Measurements from ENCODE around the gene HAO2.

HAO2 gene

DNA sequence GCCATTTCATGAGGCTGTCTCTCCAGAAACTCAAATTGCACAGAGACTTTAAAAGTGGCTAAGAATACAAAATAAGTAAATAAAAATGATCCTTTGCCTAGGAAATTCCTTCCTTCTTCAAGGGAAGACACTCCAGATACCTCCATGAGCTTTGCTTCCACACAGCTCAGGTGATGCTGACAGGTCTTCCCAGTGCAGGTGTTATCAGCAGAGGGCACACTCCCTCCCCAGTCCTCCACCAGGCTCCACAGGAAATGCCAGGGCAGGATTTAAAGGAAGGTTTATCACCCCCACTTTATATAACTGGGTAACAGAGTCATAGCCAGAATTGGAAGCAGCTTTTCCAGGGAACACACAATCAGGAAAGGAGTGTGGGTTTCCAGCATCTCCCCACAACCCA lies 52.1 kb downstream of the HAO2 start:
- Histone ChIP-seq H3K27me3 (ENCODE audit: control insufficient read depth in 3 of 3, insufficient read depth in 3 of 3, low read depth in 1 of 3, low read length in 3 of 3) (no peaks in the 10 kb centered on the region), H2BK15ac (ENCODE audit: low read length) (no peak overlapping the region), H4K8ac (ENCODE audit: low read depth, low read length) (no peak overlapping the region), H3K79me1 (ENCODE audit: low read depth, low read length) (no peaks in the 10 kb centered on the region), H3K18ac (ENCODE audit: low read length) (no peak overlapping the region), H3K4ac (ENCODE audit: low read length) (no peak overlapping the region), H3K9me3 (replicated peaks in 1 of 2; ENCODE audit: control insufficient read depth in 2 of 2, insufficient read depth in 1 of 2, low read depth in 1 of 2, low read length in 2 of 2) (no peaks in the 10 kb centered on the region), H3K23ac (ENCODE audit: low read depth, low read length, poor library complexity) (no peak overlapping the region), H2AFZ (ENCODE audit: low read length) (no peak overlapping the region), H3K4me2 (ENCODE audit: insufficient read depth, low read length, poor library complexity, severe bottlenecking) (no peak overlapping the region), H3K4me3 (ENCODE audit: low read length in 2 of 2) (no peak overlapping the region), H3K4me1 (ENCODE audit: control insufficient read depth in 2 of 2, insufficient read depth in 1 of 2, low read depth in 1 of 2, low read length in 2 of 2) (no peaks in the 10 kb centered on the region), H3K27ac (replicated peaks; ENCODE audit: low read length) (no peak overlapping the region), H3K14ac (ENCODE audit: low read length) (no peak overlapping the region), H3K9ac (ENCODE audit: low read depth, low read length, poor library complexity) (no peak overlapping the region), H4K91ac (ENCODE audit: low read depth, low read length, poor library complexity) (no peak overlapping the region), H2AK5ac (ENCODE audit: low read depth, low read length) (no peak overlapping the region), H2BK120ac (ENCODE audit: low read depth, low read length) (no peak overlapping the region), H2BK12ac (ENCODE audit: low read length) (no peak overlapping the region), H3K36me3 (replicated peaks in 1 of 2; ENCODE audit: control insufficient read depth in 2 of 2, insufficient read depth in 2 of 2, low read length in 2 of 2) (no peaks in the 10 kb centered on the region), H2BK5ac (ENCODE audit: low read length) (no peak overlapping the region)
- DNase-seq (ENCODE audit: low spot score) = no peak

DNA sequence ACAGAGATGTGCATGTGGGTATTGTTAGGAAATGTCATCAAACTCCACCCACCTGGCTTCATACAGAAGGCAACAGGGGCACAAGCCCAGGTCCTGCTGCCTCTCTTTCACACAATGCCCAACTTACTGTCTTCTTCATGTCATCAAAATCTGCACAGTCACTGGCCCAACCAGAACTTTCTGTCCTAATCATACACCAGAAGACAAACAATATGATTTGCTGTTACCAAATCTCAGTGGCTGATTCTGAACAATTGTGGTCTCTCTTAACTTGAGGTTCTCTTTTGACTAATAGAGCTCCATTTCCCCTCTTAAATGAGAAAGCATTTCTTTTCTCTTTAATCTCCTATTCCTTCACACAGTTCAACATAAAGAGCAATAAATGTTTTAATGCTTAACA lies 54.0 kb downstream of the HAO2 start:
- H4K91ac ChIP-seq (ENCODE audit: low read depth, low read length, poor library complexity) = no peak overlapping the region
- no peak overlapping the region for H3K4me2 ChIP-seq (ENCODE audit: insufficient read depth, low read length, poor library complexity, severe bottlenecking)
- H2BK12ac ChIP-seq (ENCODE audit: low read length) = no peak overlapping the region
- H3K4me3 ChIP-seq (ENCODE audit: low read length in 2 of 2) = no peak overlapping the region
- no peak overlapping the region for H2BK120ac ChIP-seq (ENCODE audit: low read depth, low read length)
- no peaks in the 10 kb centered on the region for H3K36me3 ChIP-seq (replicated peaks in 1 of 2; ENCODE audit: control insufficient read depth in 2 of 2, insufficient read depth in 2 of 2, low read length in 2 of 2)
- no peak overlapping the region for H2AK5ac ChIP-seq (ENCODE audit: low read depth, low read length)
- no peak overlapping the region for H3K18ac ChIP-seq (ENCODE audit: low read length)
- peaks cover 0 to 5% (median 0%) of the 10 kb centered on the region in 3 experiments for H3K27me3 ChIP-seq (ENCODE audit: control insufficient read depth in 3 of 3, insufficient read depth in 3 of 3, low read depth in 1 of 3, low read length in 3 of 3)
- no peak overlapping the region for H2BK15ac ChIP-seq (ENCODE audit: low read length)
- H4K8ac ChIP-seq (ENCODE audit: low read depth, low read length) = no peak overlapping the region
- no peak overlapping the region for H3K27ac ChIP-seq (replicated peaks; ENCODE audit: low read length)
- no peak overlapping the region for H3K14ac ChIP-seq (ENCODE audit: low read length)
- no peak for DNase-seq (ENCODE audit: low spot score)
- no peak overlapping the region for H2AFZ ChIP-seq (ENCODE audit: low read length)
- H3K9ac ChIP-seq (ENCODE audit: low read depth, low read length, poor library complexity) = no peak overlapping the region
- no peaks in the 10 kb centered on the region for H3K9me3 ChIP-seq (replicated peaks in 1 of 2; ENCODE audit: control insufficient read depth in 2 of 2, insufficient read depth in 1 of 2, low read depth in 1 of 2, low read length in 2 of 2)
- H3K4ac ChIP-seq (ENCODE audit: low read length) = no peak overlapping the region
- H3K4me1 ChIP-seq (ENCODE audit: control insufficient read depth in 2 of 2, insufficient read depth in 1 of 2, low read depth in 1 of 2, low read length in 2 of 2) = no peaks in the 10 kb centered on the region
- no peak overlapping the region for H2BK5ac ChIP-seq (ENCODE audit: low read length)
- H3K23ac ChIP-seq (ENCODE audit: low read depth, low read length, poor library complexity) = no peak overlapping the region
- no peaks in the 10 kb centered on the region for H3K79me1 ChIP-seq (ENCODE audit: low read depth, low read length)

DNA sequence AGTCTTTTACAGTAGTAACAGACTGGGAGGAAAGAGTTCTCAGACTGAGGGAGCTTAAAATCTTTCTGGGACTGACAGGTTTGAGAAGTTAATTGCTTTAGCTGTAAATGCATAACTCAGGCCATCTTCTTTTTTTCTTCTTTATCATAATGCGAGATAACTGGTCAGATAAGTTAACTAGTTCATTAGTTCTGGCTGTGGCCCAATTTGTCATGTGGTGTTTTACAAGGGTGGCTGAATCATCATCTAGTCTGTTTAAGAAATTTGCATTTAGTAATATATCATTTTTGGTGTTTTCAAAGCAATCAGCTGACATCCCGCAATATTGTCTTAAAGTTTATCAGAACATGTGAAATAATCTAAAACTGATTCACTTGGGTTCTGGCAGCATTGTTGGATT lies 60.4 kb downstream of the HAO2 start:
- H3K14ac ChIP-seq (ENCODE audit: low read length) = no peak overlapping the region
- H3K4ac ChIP-seq (ENCODE audit: low read length) = no peak overlapping the region
- no peak overlapping the region for H2BK15ac ChIP-seq (ENCODE audit: low read length)
- H3K9me3 ChIP-seq (replicated peaks in 1 of 2; ENCODE audit: control insufficient read depth in 2 of 2, insufficient read depth in 1 of 2, low read depth in 1 of 2, low read length in 2 of 2) = no peaks in the 10 kb centered on the region
- no peak overlapping the region for H2BK5ac ChIP-seq (ENCODE audit: low read length)
- no peak overlapping the region for H2AK5ac ChIP-seq (ENCODE audit: low read depth, low read length)
- WGBS, 2 donors (ENCODE audit: extremely low coverage in 2 of 2, insufficient read length in 2 of 2, insufficient replicate concordance in 1 of 2) = no CpG with 5 or more reads among the region's 2 CpGs
- H3K9ac ChIP-seq (ENCODE audit: low read depth, low read length, poor library complexity) = no peak overlapping the region
- H3K4me1 ChIP-seq (ENCODE audit: control insufficient read depth in 2 of 2, insufficient read depth in 1 of 2, low read depth in 1 of 2, low read length in 2 of 2) = no peaks in the 10 kb centered on the region
- no peak overlapping the region for H3K18ac ChIP-seq (ENCODE audit: low read length)
- no peak overlapping the region for H2BK12ac ChIP-seq (ENCODE audit: low read length)
- H3K36me3 ChIP-seq (replicated peaks in 1 of 2; ENCODE audit: control insufficient read depth in 2 of 2, insufficient read depth in 2 of 2, low read length in 2 of 2) = no peaks in the 10 kb centered on the region
- no peak overlapping the region for H3K4me2 ChIP-seq (ENCODE audit: insufficient read depth, low read length, poor library complexity, severe bottlenecking)
- H3K27me3 ChIP-seq (ENCODE audit: control insufficient read depth in 3 of 3, insufficient read depth in 3 of 3, low read depth in 1 of 3, low read length in 3 of 3) = peaks cover 0 to 16% (median 0%) of the 10 kb centered on the region in 3 experiments
- no peak overlapping the region for H2AFZ ChIP-seq (ENCODE audit: low read length)
- DNase-seq (ENCODE audit: low spot score) = no peak
- H3K4me3 ChIP-seq (ENCODE audit: low read length in 2 of 2) = no peak overlapping the region
- no peaks in the 10 kb centered on the region for H3K79me1 ChIP-seq (ENCODE audit: low read depth, low read length)
- H2BK120ac ChIP-seq (ENCODE audit: low read depth, low read length) = no peak overlapping the region
- H4K8ac ChIP-seq (ENCODE audit: low read depth, low read length) = no peak overlapping the region
- no peak overlapping the region for H3K23ac ChIP-seq (ENCODE audit: low read depth, low read length, poor library complexity)
- no peak overlapping the region for H3K27ac ChIP-seq (replicated peaks; ENCODE audit: low read length)
- H4K91ac ChIP-seq (ENCODE audit: low read depth, low read length, poor library complexity) = no peak overlapping the region

DNA sequence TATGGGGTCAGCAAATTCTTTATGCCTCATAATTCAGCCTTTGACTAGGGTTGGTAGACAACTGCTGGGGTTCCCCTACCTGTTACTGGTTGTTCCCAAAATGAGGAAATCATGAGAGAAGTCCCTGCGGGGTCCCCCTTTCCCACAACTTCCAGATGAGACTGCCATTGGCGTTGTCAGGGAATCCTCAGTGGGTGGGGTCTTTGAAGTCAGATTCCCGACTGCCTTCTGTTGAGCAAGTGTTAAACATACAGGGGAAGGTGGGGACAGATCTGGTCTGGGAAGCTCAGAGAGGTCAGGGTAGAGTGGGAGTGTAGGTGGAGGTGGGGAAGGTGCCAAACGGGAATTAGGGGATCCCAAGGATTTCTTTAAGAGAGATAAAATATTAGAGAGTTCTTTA lies 61.1 kb downstream of the HAO2 start:
- H3K36me3 ChIP-seq (replicated peaks in 1 of 2; ENCODE audit: control insufficient read depth in 2 of 2, insufficient read depth in 2 of 2, low read length in 2 of 2) = no peaks in the 10 kb centered on the region
- no peak overlapping the region for H3K18ac ChIP-seq (ENCODE audit: low read length)
- H3K4me2 ChIP-seq (ENCODE audit: insufficient read depth, low read length, poor library complexity, severe bottlenecking) = no peak overlapping the region
- no peak overlapping the region for H2BK15ac ChIP-seq (ENCODE audit: low read length)
- no peak overlapping the region for H2AK5ac ChIP-seq (ENCODE audit: low read depth, low read length)
- peaks cover 0 to 16% (median 0%) of the 10 kb centered on the region in 3 experiments for H3K27me3 ChIP-seq (ENCODE audit: control insufficient read depth in 3 of 3, insufficient read depth in 3 of 3, low read depth in 1 of 3, low read length in 3 of 3)
- no peak overlapping the region for H3K4me3 ChIP-seq (ENCODE audit: low read length in 2 of 2)
- no peak overlapping the region for H3K4ac ChIP-seq (ENCODE audit: low read length)
- no peak overlapping the region for H3K14ac ChIP-seq (ENCODE audit: low read length)
- H4K8ac ChIP-seq (ENCODE audit: low read depth, low read length) = no peak overlapping the region
- DNase-seq (ENCODE audit: low spot score) = no peak
- H3K9me3 ChIP-seq (replicated peaks in 1 of 2; ENCODE audit: control insufficient read depth in 2 of 2, insufficient read depth in 1 of 2, low read depth in 1 of 2, low read length in 2 of 2) = no peaks in the 10 kb centered on the region
- no peak overlapping the region for H2BK120ac ChIP-seq (ENCODE audit: low read depth, low read length)
- H3K4me1 ChIP-seq (ENCODE audit: control insufficient read depth in 2 of 2, insufficient read depth in 1 of 2, low read depth in 1 of 2, low read length in 2 of 2) = no peaks in the 10 kb centered on the region
- H2BK12ac ChIP-seq (ENCODE audit: low read length) = no peak overlapping the region
- no peak overlapping the region for H4K91ac ChIP-seq (ENCODE audit: low read depth, low read length, poor library complexity)
- no CpG with 5 or more reads among the region's 4 CpGs for WGBS, 2 donors (ENCODE audit: extremely low coverage in 2 of 2, insufficient read length in 2 of 2, insufficient replicate concordance in 1 of 2)
- H3K9ac ChIP-seq (ENCODE audit: low read depth, low read length, poor library complexity) = no peak overlapping the region
- no peak overlapping the region for H2BK5ac ChIP-seq (ENCODE audit: low read length)
- H2AFZ ChIP-seq (ENCODE audit: low read length) = no peak overlapping the region
- H3K27ac ChIP-seq (replicated peaks; ENCODE audit: low read length) = no peak overlapping the region
- no peaks in the 10 kb centered on the region for H3K79me1 ChIP-seq (ENCODE audit: low read depth, low read length)
- H3K23ac ChIP-seq (ENCODE audit: low read depth, low read length, poor library complexity) = no peak overlapping the region

All from neuronal stem cell (in vitro differentiated cells).